ENCODE measurements around the gene WASF1.
A peak's percentile ranks its signal among the peaks of the same experiment; 100 is the strongest.
"Not testable (repeated sequence)": the region's sequence is repeated elsewhere in the genome, so short reads cannot be mapped to it uniquely, and the experiment has no call there.

The WASF1 gene

DNA sequence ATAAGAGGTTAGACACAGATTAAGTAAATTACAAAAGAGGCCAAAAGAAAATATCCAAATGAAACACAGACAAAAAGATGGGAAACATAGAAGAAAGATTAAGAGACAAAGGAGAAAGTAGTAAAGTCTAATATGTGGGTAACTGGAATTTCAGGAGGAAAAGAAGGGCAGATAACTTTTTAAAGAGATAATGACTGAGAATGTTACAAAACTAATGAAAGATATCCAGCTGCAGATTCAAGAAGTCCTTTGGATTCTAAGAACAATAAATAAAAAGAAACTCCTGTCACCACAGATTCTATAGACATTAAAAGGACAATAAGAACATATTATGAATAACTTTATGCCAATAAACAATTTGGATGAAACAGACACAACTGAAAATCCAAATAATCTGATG is 90.1 kb downstream of the WASF1 start:
- DNase-seq (ENCODE audit: low read depth in 2 of 2), result no peak

DNA sequence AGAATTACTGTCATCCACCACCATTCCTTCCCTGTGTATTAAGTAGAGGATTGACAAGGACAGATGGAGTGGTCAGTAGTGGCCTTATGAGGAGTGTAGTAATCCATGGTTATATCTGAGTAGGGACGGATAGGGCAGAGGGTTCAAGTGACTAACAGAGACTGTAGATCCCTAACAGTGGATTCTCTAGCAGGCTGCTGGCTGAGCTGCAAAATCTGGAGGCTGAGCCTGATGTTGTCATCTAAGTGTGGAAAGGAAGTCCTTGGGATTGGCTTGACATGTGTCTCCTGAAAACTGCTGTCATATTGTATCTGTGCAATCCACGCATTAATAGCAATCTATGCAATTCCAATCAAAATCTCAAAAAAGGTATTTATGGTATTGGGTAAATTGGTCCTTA is 94.2 kb downstream of the WASF1 start:
- DNase-seq (ENCODE audit: low read depth in 2 of 2), result no peak

DNA sequence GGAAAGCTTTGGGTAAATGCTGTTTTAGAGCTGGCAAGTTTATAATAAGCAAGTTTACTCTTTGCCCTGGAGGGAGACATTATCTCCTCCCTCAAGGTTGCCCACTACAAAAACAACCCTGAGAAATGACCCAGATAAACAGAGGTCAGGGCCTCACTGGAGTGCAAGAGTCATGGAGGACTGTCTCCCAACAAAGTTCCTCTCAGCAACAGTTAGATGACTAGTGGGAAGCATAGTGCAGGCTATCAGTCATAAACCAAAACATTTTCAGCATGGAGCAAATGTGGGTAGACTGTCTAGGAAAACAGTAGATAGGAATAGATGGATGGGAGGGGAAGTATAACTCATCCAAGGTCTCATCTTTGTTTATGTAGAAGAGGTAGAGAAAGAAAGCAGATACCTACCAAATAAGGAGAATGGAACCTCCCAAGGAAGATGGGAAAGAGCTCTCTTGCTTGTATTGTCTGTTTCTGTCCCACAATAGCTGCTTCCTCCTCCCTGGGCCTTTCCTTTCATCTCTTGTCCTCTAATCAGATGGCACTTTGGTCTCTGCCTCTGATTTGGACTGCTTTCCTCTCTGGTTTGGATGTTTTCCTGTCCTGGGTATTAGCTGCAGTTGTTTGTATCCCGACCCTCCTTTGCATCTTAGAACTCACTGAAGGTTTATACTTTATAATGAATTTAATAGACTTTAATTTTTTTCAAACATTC is 95.4 kb downstream of the WASF1 start:
- DNase-seq (ENCODE audit: low read depth in 2 of 2), result no peak

DNA sequence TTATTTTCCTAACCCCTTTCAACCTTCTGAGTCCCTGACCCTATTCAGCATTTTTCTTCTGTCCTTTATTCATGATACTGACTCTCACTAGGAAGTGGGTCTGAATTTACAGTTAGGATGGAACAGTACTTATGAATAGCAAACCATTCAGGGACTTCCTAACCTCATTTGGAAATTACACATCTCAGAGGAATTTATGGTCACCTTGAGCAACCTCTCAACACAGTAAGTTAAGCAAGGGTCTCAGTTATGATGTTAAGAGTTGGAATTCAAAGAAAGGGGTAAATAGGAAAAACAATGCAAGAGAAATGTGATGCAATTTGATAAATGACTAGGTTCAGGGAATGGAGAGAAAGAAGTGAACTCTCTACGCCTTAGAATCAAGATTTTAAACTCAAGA is 104.1 kb downstream of the WASF1 start:
- peak; percentile 4 to 13 for DNase-seq (ENCODE audit: low read depth in 2 of 2)

DNA sequence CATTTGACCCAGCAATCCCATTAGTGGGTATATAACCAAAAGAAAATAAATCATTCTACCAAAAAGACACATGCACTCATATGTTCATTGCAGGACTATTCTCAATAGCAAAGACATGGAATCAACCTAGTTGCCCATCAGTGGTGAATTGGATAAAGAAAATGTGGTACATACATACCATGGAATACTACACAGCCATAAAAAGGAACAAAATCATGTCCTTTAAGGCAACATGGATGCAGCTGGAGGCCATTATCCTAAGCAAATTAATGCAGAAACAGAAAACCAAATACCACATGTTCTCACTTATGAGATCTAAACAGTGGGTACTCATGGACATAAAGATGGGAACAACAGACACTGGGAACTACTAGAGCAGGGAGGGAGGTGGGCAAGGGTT is 106.0 kb downstream of the WASF1 start:
- not testable (repeated sequence) for DNase-seq (ENCODE audit: low read depth in 2 of 2)

DNA sequence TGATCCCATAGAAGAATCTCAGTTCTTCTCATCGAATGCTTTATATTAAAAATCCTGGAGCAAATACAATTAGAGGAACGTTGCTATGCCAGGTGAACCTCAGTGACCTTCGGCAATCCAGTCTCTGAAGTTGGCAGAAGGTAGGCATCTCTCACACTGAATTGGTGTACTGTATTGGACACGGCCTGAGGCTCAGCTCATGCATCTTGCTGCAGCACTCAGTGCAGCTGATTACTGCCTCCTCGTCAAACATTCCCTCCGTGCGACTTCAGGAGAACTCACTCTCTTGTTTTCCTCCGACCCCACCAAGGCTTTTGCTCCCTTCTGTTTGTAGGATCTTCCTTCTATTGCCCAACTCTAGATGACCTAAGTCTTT is 110.9 kb downstream of the WASF1 start:
- DNase-seq (ENCODE audit: low read depth in 2 of 2), result no peak

DNA sequence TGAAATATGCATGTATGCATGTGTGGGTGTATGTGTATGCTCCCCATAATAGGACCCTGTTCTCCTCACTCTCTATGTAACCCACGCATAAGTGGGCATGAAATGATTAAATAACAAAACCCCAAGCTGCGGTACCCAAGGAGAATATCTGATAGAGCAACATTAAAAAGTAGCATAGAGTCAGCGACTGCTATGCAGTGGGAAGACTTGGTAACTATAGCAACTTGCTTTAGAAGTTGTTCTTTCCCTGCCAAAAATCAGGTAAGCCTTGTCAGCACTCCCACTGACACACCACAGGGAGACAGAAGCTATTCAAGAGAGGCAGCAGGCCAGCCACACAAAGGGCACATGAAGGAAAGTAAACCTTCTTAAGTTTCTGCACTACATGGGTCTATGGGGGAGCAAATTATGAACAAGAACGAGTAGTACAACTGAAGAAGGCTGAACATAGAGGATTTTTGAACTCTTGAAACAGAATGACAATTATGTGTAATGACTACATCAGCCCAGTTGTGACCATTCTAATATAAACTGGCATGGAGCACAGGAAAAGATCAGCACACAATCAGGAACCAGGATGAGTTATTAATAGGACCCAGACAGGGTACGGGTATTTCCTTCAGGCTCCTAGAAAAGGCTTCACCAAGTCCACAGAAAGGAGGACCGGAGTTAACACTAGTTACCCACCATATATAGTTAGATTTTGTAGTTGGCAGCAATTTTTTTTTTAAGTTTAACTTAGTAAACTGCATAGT is 111.5 kb downstream of the WASF1 start:
- no peak for DNase-seq (ENCODE audit: low read depth in 2 of 2)

DNA sequence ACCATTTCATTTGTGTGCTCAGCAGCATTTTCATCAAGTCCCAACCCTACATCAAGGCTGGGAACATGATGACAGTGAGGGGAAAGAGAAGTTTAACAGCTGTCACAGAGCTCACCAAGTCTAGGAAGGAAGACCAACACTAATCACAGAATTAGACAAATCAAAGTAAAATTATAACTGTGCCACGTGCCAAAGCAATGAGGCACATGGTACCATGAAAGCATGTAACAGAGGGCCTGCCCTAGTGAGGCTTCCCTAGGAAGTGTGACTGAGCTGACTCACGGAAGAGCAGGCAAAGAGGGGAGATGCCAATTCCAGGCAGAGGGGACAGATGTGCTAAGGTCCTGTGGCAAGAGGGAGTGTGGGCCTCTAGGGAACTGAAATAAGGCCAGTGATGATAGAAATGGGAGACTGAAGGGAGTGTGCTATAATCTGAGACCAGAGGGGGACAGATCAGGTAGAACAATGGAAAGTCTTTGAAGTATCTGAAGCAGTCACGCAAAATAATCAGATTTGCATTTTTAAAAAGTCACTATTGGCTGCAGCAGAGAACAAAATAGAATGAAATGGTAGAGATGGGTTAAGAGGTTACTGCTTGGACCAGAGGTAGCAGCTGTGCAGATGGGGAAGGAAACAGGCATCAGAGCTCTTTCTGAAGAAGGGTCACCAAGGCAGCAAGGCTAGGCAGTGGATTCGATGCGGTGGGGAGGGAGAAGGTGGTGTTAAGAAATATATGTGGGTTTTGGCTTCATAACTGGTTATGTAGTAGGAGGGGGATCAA is 114.5 kb downstream of the WASF1 start:
- no peak for DNase-seq (ENCODE audit: low read depth in 2 of 2)

DNA sequence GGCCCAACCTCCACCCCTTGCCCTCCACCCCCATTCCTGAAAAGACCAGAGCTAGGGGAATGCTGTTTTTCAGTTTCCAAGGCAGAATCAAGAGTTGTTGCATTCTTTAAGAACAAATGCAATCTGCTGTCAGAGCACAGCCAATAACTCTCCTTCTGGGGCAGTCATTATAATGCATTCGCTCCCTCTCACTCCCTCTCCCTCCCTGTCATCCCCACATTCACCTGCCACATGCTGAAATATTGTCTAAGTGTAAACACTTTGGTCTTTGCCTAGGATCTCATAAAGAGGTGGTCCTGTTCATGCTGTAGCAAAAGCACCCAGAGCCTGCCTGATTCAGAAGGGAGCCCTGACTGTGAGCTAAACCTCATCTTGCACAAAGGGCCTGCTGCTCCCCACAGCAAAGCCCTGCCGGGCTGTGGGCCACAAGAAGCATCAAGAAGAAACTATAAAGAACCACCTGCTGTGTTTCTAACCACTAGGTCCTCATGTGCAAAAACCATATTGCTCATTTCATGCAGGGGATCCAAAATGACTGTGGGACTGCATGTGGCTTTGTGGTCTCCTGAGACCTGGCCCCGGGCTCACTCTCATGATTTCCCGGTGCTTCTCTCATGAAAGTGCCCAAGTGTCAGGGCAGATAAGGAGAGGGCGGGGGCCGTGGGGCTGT is 115.7 kb downstream of the WASF1 start:
- DNase-seq (ENCODE audit: low read depth in 2 of 2), result no peak

DNA sequence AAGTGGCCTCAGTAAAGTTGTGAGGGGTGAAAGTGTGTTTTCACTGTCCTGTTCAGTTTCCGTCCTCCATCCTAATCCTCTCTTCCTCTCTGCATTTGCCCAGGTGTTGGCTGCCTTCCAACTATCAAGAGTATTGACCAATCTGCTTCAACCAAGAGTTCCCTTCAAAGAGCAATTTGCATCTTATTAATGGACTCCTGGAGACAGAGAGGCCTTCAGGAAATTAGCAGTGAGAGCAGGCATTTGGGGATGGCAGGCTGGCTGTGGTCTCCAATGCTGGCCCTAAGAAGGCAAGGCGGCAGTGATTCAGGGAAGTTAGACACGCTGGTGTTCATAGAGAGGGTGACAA is 124.1 kb downstream of the WASF1 start:
- DNase-seq (ENCODE audit: low read depth in 2 of 2), result no peak

DNA sequence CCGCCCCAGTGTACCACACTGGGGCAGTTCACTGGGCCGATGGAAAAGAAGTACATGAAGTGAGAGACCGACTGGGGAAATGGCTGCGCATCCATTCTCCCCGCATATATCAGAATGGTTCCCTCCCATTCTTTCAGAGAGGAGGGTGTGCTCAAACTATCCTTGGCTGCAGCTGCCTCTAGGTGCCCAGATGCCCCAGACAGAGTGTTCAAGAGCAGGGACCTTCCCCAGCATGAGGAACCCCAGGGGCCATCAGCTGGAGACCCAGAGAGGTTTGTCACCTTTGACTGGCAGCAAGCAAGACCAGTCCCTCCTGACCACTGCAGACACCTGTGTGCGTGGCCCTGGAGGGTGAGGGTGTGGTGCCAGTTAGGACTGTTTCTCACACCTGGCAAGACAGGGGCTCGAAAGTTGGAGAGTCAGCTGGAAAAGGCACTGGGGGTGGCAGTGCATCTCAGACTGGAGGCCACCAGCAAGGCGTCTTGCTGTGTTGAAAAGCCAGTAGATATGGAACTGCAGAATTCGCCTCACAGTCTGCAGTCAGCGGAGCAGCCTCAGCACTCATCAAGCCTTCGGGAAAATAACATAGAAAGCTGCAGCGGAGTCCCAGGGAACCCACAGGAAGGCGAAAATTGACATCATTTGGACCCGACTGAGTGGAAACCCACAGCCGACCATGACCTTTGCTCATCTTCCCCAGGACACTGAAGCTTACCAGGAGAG is 124.6 kb downstream of the WASF1 start:
- no peak for DNase-seq (ENCODE audit: low read depth in 2 of 2)

DNA sequence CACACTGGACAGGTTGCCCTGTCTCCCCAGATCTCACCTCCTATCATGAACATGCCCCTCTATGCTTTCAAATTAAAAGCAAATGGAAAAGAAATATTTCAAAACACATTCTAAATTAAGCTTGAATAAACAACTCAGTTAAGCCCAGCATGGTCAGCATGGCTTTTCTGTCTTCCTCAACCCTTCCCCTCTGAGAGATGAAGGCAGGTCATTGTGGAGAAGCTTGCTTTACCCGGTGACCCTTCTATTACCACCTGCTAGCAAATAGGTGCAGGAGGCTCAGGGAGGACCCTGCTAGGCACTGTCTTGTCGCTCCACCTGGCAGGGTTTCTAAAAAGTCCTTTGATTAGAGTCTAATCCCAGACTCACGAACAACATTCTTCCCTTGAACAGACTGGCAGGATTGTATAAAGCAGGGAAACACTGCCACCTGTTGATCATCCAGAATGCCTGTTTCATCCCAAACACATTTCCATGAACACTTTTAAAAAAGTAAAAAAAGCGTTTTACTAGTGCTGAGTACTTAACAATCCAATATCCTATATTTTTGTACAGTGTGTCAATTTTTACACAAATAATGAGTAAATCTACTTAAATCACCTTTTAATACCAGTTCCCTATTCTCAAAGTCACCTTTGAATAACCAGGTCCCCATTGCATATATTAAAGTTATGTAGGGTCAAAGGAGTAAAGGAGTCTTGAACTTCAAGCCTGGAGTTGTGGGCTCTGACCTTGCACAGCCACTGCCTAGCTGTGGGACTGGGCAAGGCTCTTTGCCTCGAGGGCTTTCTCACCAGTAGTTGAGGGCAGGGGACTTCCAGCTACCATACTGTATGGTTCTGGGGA is 125.9 kb downstream of the WASF1 start:
- peak; percentile 28 to 30 for DNase-seq (ENCODE audit: low read depth in 2 of 2)

DNA sequence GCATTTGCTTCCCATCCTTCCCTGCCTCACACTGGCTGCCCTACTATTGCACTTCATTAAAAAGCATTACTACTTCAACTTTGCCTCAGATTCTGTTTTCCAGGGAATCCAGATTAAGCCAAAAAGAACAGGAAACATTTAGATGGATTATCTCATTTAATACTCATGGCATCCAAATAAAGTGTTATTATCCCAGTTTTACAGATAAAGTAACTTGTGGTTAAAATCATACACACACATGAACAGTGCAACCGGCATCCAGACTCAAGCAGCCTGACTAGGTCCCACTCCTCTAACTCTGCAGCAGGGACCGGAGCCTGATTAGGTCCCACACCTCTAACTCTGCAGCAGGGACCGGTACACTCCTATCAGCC is 129.0 kb downstream of the WASF1 start:
- DNase-seq (ENCODE audit: low read depth in 2 of 2), result no peak

Measured in fibroblast of skin of left quadriceps (primary cell).